OCI-M2 (cell line): ENCODE measurements around the gene PRDM10.

Source experiments
- DNase-seq: peaks from one replicate; lab custom pipeline; 2025; ENCODE audit not compliant: unreplicated experiment; lab: John Stamatoyannopoulos, UW

The PRDM10 gene

DNA sequence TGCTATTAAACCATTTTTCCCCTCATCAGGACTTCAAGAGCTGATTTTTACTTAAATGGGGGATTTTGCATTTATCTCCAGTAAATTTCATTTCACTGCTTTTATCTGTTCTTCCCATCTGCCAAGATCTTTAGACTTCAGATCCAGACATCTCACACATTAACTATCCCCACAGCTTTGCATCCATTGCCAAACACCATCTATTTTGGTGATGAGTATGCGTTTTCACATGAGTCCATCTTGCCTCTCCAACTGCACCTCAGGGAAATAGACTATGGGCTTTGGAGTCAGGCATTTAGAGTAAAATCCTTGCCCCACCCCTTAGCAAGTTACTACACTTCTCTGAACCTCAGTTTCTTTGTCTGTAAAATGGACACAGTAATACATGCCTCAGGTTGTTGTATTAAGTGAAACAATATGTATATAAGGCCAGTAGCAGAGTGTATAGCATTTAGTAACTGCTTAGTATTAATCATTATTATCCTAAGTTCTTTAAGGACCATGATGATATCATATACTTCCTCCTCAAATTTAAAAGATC, 53.6 kb downstream of the PRDM10 start:
- DNase-seq = no peak

DNA sequence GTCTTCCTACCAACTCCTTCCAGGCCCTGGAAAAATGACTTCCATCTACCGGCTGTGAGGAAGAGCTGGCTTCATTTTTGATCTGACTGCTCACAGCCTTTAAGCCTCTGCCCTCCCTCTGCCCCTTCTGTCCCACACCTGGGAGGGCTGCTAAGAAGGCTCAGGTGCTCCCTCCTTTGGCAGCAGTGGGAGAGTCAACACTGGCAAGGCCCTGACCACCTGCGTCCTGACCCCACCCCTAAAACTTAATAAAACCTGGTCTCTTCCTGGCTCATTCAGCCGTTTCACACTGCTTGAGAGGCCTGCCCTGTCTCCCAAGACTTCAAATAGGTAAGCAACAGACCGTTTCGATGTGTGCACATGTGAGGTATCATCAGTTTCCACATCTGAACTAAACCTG, 55.2 kb downstream of the PRDM10 start:
- DNase-seq = no peak

GRCh38 chr11:129946965-129947364, 55.7 kb downstream of the PRDM10 start:
- DNase-seq = no peak

DNA sequence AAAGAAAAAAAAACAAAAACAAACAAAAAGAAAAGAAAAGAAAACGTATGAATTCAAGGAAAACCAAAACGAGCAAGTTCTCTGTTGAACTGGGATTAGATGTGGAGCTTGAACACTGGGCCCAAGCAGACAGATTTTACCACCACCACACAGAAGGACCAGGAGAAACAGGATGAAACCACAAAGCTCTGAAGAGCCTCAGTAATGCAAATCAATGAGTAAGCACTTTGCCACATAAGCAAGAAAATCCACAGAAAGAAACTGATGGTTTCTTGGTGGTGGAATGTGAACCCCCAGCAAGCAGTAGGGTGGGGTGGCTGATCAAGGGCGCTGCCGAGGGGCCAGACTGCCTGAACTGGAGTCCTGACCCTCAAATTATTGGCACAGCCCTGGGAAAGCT, 56.4 kb downstream of the PRDM10 start:
- DNase-seq = no peak

- no peak for DNase-seq
Measured at GRCh38 chr11:129945373-129945772, 57.3 kb downstream of the PRDM10 start.

DNA sequence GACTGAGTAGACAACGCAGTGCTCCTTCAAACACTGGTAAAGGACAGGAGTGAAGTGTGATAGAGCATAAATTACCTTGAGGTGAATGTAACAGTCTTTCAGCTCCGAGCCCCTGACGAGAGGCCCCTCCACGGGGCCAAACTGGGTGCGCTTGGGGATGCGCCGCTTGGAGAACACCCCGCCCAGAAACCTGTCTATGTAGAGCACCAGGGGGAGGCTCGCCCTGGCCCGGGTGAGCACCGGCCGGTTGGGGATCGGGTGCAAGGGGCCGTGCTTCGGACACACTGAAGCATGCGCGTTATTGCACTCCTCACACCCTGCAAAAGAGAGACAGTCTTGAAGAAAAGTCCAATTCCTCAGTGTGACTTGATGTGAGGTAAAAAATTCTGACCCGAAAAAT, 57.9 kb downstream of the PRDM10 start:
- DNase-seq = no peak

- DNase-seq = no peak
Measured at GRCh38 chr11:129943036-129943435, 59.6 kb downstream of the PRDM10 start.

DNA sequence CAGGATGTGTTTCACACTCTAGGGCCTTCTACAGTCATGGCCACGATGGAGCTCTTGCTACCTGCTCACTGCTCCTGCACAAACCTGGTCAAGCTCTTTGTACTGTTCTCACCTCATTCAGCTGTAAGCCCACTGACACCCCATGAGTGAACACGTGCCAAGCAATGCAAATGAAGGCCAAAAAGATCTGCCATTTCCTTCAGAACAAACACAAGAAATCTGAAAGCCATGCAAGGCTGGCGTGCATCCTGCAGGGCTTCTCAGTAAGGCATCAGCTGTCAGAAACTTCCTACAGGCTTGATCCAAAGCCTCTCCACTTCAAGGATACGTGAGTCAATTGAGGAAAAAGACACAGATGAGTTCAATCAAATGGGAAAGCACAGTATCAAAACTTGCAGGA, 63.1 kb downstream of the PRDM10 start:
- DNase-seq = no peak

- no peak for DNase-seq
Measured at GRCh38 chr11:129938764-129939163, 63.9 kb downstream of the PRDM10 start.

DNA sequence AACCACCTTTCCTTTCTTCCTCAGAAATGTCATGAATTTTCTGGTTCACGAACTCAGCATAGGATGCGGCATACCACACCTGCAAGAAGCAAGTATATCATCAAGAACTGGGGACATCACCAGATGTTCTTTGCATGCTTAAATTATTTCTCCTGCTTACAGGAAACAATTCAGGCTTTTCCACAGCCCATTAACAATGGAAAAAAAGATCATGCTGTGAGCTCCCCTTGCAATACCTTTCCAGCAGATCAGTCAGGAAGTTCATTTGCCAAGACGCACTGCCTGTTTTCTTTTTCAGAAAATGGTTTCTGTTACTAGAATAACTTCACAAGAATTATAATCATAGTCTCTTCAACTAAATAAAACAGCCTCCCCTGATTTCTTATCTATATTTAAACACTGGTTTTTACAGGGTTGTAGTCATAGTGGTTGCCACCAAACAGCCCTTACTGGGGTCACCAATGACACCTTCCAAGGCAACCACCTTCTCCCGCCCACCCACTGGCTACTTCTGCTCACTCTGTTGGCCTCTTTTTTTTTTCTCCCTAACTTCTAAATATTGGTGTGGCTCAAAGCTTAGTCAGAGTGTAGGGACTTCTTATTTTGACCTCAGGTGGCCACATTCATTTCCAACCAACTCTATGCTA, 64.9 kb downstream of the PRDM10 start:
- DNase-seq = no peak

DNA sequence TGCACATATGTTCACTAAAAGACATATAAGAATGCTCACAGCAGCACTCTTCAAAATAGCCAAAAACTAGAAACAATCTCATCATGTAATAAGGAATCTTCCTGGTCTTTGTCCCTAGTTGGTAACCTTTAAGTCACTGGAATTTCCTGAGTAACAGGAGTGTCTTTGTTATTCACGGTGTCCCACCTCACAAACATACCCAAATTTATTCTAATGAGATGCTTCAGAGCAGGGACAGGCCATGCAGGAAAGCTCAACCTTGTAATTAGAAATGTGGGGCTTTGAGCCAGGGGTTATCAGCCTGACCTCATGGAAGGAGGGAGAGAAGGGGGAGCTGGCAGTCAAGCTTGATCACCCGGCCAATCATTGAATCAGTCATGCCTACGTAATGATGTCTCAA, 66.9 kb downstream of the PRDM10 start:
- no peak for DNase-seq

- DNase-seq = no peak
Measured at GRCh38 chr11:129933891-129934290, 68.7 kb downstream of the PRDM10 start.

DNA sequence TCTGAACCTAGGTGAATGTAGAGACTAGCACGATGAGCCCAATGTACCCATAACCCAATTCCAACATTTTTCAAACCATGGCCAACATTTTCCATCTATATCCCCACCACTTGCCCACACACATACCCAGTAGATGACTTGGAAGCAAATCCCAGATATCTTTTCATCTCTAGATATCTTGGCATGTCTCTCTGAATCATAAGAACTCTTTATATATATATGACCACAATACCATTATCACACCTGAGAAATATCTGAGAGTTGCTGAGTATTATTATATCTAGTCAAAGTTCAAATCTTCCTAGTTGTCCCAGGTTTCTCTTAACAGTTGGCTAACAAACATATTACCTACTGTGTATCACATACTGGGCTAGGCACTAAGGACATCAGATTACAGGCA, 69.4 kb downstream of the PRDM10 start:
- DNase-seq = no peak

DNA sequence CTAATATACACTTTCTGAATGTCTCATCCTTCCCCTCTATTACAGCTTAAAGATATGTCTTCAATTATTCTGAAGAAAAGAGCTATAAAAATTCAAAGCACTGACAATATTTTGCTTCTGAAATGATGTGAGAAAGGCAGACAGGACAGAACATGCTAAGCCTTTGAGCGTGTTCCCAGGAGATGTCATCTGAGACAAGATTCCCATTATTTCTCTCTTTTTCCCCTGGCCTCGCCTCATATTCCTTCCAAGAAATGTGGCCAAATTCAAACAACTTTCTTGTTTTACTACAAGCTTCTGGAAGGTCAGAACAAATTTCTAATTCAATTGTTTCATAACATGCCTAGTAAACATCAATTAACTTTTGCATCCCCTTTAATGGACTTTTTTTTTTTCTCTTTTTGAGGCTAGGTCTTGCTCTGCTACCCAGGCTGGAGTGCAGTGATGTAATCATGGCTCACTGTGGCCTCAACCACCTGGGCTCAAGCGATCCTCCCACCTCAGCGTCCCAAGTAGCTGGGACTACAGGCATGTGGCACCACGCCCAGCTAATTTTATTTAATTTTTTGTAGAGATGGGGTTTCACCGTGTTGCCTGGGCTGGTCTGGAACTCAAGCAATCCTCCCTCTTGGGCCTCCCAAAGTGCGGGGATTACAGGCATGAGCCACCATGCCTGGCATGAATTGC, 70.1 kb downstream of the PRDM10 start:
- DNase-seq = no peak

DNA sequence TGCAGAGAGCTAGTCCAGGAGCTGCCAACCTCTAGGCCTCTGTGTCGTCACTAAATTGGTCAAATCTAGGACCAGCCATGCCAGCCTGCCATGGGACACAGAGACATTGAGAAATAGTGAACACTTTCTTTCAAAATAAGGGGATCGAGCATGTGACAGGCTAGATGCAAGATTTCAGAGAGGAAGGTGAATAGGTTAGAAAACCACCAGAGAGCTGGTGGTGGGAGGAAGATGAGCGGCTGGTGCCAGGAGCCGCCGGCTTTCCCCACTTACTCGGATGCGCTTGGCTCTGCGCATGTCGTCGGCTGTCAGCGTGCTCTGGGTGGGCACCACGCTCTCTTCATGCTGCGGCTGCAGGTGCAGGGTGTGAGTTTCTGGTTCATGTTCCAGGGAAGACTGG, 71.9 kb downstream of the PRDM10 start:
- DNase-seq = no peak

DNA sequence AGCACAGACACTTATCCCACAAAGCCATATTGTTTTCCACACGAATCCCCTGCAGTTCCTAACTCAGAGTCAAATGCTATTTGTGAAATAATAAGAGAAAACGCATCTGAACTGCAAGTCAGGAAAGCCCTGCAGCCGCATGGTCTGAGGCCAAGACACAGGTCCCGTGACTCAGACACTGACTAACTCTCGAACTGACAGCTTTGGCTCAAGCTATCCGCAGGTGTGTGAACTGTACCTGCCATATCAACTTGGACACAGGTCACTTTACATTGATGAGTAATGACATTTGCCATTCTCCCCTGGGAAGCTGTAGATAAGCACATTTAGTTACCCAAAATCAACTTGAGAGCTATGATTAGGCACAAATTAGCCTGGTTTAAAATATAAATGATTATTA, 72.3 kb downstream of the PRDM10 start:
- DNase-seq = no peak

DNA sequence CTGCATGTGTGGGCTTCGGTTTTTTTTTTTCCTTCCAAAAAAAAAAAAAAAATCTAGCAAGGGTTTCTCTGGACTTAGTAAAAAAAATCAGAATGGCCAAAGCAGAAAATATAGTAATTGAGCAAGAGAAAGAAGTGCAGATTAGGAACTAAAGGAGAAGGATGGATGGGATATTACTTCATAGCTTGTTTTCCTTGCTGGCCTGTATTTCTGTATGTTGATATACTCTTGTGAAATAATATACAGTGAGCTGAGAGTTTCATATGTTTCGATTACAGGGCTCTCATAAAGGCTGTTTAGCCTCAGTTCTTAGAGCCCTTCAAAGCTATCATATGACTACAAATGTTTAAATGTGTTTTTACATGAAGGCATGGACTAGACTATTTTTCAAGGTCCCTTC, 72.9 kb downstream of the PRDM10 start:
- no peak for DNase-seq

- no peak for DNase-seq
Measured at GRCh38 chr11:129928923-129929692, 73.5 kb downstream of the PRDM10 start.

DNA sequence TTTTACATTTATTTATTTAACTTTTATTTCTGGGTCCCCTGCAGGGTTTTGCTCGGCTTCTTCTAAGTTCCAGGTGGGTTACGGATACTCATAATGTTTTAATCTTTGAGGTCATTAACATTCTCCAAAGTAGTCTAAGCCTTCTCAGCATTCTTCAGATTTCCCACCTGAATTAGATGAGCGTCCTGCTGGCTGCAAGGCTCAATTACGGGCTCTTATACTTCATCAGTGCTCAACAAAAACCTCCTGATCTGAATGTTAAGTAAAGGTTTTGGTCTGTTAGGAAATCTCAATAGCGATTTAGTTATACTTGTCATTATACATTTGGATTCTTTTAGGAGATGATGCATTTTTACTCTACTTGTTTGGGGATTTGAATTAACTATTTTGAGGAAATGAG, 80.0 kb downstream of the PRDM10 start:
- no peak for DNase-seq

DNA sequence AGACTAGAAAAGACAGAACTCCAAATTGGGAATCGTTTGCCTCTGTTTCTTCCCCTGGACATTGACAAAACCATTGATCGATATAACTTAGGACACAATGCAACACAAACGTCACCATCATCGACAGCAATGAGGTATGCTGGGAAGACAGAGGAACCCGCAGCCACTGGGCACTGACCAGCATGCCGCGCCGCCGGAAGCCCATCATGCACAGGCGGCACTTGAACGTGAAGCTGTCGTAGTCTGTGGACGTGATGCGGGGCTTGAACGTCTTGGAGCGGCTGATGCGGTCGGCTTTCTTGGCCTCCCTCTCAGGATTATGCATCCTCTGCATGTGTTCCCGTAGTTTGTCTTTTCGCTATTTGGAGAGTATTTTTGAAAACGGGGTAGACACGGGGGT, 84.3 kb downstream of the PRDM10 start:
- no peak for DNase-seq

- no peak for DNase-seq
Measured at GRCh38 chr11:129917231-129917630, 85.4 kb downstream of the PRDM10 start.

- no peak for DNase-seq
Measured at GRCh38 chr11:129911298-129911697, 91.3 kb downstream of the PRDM10 start.
